Natural killer cell (primary cell): ENCODE data around the gene KCNF1. TPM values are rescaled to one million over a fixed set of nuclear protein-coding genes. Genes with fewer than 3 reads are reported as not detected.

ENCODE experiments used
- ATAC-seq, 3 donors: fragments of 150-1000 bp in 2 of 3; fragments of 200-7000 bp in 1 of 3; cut with Tn5 transposase; 1 replicate in 1 of 3; 2 replicates in 2 of 3; pipeline ENCODE4 v1.10.0; 2021; ENCODE audit warnings: mild to moderate bottlenecking in 2 of 3, moderate library complexity in 2 of 3
- DNase-seq, 2 donors: peaks; one replicate each; pipeline versions ENCODE4 v3.0.0 to v3.0.0-alpha.2; 2013 to 2021; ENCODE audit warnings: mixed read lengths in 1 of 2
- H3K27ac ChIP-seq: one replicate; pipeline ENCODE4 v1.5.1; 2013; ENCODE audit warnings: mild to moderate bottlenecking, low read length
- H3K27me3 ChIP-seq: one replicate; pipeline ENCODE4 v1.6.1; 2013; ENCODE audit warnings: low read length; ENCODE audit not compliant: control insufficient read depth, insufficient read depth
- H3K36me3 ChIP-seq: one replicate; pipeline ENCODE4 v1.6.1; 2013; ENCODE audit warnings: low read length; ENCODE audit not compliant: control insufficient read depth, insufficient read depth
- H3K4me1 ChIP-seq: one replicate; pipeline ENCODE4 v1.6.1; 2013; ENCODE audit warnings: low read length; ENCODE audit not compliant: control insufficient read depth, insufficient read depth
- H3K4me3 ChIP-seq: one replicate; pipeline ENCODE4 v1.5.1; 2013; ENCODE audit warnings: low read length
- H3K9me3 ChIP-seq: one replicate; pipeline ENCODE4 v1.6.1; 2013; ENCODE audit warnings: low read length; ENCODE audit not compliant: control insufficient read depth, insufficient read depth
- H3K27ac Mint-ChIP-seq, 2 donors: one replicate each; pipeline ENCODE4 v1.8.0; 2022; ENCODE audit warnings: mild to moderate bottlenecking in 2 of 2, mixed read lengths in 2 of 2, moderate library complexity in 1 of 2
- H3K27me3 Mint-ChIP-seq, 2 donors: one replicate each; pipeline ENCODE4 v1.8.0; 2022; ENCODE audit warnings: low read depth in 2 of 2, mixed read lengths in 2 of 2
- H3K36me3 Mint-ChIP-seq: one replicate; pipeline ENCODE4 v1.8.0; 2022; ENCODE audit warnings: mixed read lengths
- H3K4me1 Mint-ChIP-seq, 2 donors: one replicate each; pipeline ENCODE4 v1.8.0; 2022; ENCODE audit warnings: mixed read lengths in 2 of 2
- H3K4me3 Mint-ChIP-seq: one replicate; pipeline ENCODE4 v1.8.0; 2022; ENCODE audit warnings: mild to moderate bottlenecking, moderate library complexity, mixed read lengths
- H3K9me3 Mint-ChIP-seq, 2 donors: one replicate each; pipeline ENCODE4 v1.8.0; 2022; ENCODE audit warnings: mixed read lengths in 2 of 2
- WGBS: methylation state at CpG from one replicate; pipeline ENCODE4 v1.1.7; 2013; ENCODE audit warnings: missing lambda C conversion rate; ENCODE audit not compliant: insufficient coverage; 5-methylcytosine and 5-hydroxymethylcytosine counted together
- intact Hi-C: fragments of 100-400 bp; cut with micrococcal nuclease; formaldehyde crosslinking; loops from one replicate; pipeline ENCODE4 v1.14.2; 2022
- total RNA-seq, 4 donors: library from RNA; stranded (reverse); fragments of 120-200 nt in 1 of 4; gene quantifications; one replicate each; pipeline versions ENCODE4 v1.2.3 to v1.2.4, GENCODE V29; 2013 to 2022
- TF ChIP-seq, protein P1 (sequence below): fragments of 200-600 bp; IDR thresholded peaks from one replicate; pipeline ENCODE4 v1.8.0; 2022; ENCODE audit warnings: antibody characterized with exemption

KCNF1 gene, protein sequence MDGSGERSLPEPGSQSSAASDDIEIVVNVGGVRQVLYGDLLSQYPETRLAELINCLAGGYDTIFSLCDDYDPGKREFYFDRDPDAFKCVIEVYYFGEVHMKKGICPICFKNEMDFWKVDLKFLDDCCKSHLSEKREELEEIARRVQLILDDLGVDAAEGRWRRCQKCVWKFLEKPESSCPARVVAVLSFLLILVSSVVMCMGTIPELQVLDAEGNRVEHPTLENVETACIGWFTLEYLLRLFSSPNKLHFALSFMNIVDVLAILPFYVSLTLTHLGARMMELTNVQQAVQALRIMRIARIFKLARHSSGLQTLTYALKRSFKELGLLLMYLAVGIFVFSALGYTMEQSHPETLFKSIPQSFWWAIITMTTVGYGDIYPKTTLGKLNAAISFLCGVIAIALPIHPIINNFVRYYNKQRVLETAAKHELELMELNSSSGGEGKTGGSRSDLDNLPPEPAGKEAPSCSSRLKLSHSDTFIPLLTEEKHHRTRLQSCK
- not detected for total RNA-seq
- total RNA-seq (2013) = not detected

DNA sequence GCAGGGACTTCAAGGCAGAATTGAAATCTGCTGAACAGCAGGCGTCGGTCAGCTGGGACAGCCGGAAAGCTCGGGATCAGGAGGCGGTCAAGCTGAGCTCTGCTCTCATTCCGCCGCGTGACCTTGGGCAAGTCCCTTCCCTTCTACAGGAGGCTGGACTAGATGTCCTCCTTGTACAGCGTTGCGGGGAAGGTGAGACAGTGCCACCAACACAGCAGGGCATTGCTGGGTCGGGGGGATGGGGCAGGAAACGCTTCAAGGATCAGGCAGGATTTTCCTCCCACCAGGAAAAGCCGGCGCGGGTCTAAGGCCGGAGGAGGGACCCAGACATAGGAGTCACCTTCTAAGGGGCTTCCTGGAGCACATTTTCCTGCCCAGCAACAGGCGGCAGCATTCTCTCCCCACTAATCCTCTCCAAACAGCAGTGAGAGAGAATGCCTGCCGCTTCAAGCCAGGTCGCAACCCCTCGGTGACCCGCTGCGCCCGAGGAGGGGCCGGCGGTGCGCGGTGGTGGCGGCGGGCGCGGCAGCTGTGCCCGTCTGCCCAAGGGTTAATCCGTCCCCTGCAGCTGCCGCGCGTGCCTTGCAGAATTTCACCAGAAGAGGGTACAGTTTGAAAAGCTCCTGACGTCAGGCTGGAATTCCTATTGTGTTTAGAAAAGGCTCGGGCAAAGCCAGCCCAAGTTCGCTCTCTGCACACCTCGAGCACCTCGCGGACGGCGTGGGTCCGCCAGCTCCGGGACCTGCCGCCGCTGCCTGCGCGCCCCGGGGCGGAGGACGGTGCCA, at the start of gene KCNF1:
TSS of gene KCNF1 (plus strand) at position 644 of the 785 bp plus-strand sequence. CDS start 493 bp downstream, outside the sequence.
- no peaks in the 10 kb centered on the region for H3K4me1 Mint-ChIP-seq
- TF ChIP-seq, protein P1, sequence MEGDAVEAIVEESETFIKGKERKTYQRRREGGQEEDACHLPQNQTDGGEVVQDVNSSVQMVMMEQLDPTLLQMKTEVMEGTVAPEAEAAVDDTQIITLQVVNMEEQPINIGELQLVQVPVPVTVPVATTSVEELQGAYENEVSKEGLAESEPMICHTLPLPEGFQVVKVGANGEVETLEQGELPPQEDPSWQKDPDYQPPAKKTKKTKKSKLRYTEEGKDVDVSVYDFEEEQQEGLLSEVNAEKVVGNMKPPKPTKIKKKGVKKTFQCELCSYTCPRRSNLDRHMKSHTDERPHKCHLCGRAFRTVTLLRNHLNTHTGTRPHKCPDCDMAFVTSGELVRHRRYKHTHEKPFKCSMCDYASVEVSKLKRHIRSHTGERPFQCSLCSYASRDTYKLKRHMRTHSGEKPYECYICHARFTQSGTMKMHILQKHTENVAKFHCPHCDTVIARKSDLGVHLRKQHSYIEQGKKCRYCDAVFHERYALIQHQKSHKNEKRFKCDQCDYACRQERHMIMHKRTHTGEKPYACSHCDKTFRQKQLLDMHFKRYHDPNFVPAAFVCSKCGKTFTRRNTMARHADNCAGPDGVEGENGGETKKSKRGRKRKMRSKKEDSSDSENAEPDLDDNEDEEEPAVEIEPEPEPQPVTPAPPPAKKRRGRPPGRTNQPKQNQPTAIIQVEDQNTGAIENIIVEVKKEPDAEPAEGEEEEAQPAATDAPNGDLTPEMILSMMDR = no peak
- Histone ChIP-seq H3K27ac (no peak within 1 kb of the TSS), H3K4me3 (no peak within 1 kb of the TSS), H3K9me3 (no peaks in the 10 kb centered on the region), H3K36me3 (no peaks in the 10 kb centered on the region), H3K4me1 (no peaks in the 10 kb centered on the region), H3K27me3 (peaks cover 8% of the 10 kb centered on the region)
- no peak within 1 kb of the TSS for H3K27ac Mint-ChIP-seq
- no peaks in the 10 kb centered on the region for H3K36me3 Mint-ChIP-seq
- no peak within 1 kb of the TSS for H3K4me3 Mint-ChIP-seq
- H3K27me3 Mint-ChIP-seq = peaks cover 37 to 50% of the 10 kb centered on the region in 2 donors
- H3K9me3 Mint-ChIP-seq = no peaks in the 10 kb centered on the region
- intact Hi-C loops = no loop called here
- DNase-seq = no peak
- no peak for ATAC-seq
- WGBS = 13% methylated on average over 53 of the region's 53 CpGs

DNA sequence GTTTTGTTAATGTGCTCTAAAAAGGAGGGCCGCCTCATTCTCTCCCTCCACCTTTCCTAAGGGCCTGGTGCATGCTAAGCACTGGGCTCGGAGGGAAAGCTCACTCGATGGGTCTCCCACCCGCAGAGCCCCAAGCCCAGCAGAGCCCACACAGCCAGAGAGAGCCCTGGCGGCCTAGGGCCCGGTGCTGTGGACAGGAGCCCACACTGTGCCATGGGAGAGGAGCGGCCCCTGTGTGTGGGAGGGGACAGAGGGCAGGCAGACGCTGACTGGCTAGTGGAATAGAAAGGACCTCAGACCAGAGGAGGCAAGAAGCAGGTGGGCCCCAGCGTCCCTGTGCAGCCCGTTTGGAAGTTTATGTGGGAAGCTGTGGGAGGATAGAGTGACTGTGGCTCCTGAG, 49.4 kb upstream of the KCNF1 start:
- Mint-ChIP-seq H3K4me1 (peaks cover 41 to 52% of the 10 kb centered on the region in 2 donors), H3K27me3 (peaks cover 0 to 3% of the 10 kb centered on the region in 2 donors), H3K9me3 (no peaks in the 10 kb centered on the region), H3K36me3 (no peaks in the 10 kb centered on the region), H3K4me3 (peak overlapping the region; percentile 71), H3K27ac (peak overlapping the region in 1 of 2 donors; percentile 85)
- H3K4me3 ChIP-seq = no peak overlapping the region
- ATAC-seq (no peak), DNase-seq (no peak)
- TF ChIP-seq, protein P1 = no peak
- H3K36me3 ChIP-seq = no peaks in the 10 kb centered on the region
- no peak overlapping the region for H3K27ac ChIP-seq
- intact Hi-C loops = no loop called here
- no peaks in the 10 kb centered on the region for H3K27me3 ChIP-seq
- peaks cover 56% of the 10 kb centered on the region for H3K4me1 ChIP-seq
- WGBS = 96% methylated on average over 10 of the region's 10 CpGs
- H3K9me3 ChIP-seq = no peaks in the 10 kb centered on the region

DNA sequence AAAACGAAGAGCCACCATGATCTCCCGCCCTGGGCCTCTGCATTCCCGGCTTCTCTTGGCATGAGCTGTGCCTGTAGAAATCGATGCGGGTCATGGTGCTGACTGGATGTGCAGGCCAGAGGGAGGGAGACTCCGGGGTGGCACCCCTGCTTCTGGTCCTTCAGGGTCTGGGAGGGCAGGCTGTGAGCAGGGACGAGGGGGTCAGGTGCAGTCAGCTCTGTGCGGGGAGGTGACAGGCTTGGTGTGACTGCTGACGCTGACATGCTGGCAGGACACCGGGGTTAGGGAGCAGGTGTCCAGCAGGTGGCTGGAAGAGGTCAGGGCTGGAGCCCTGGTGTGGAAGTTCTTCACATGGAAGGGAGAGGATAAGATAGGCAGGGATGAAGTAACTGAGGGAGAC, 48.7 kb upstream of the KCNF1 start:
- 93% methylated on average over 10 of the region's 10 CpGs for WGBS
- H3K4me3 Mint-ChIP-seq = peak overlapping the region; percentile 71
- peaks cover 41 to 52% of the 10 kb centered on the region in 2 donors for H3K4me1 Mint-ChIP-seq
- no peak for ATAC-seq
- Histone ChIP-seq H3K36me3 (no peaks in the 10 kb centered on the region), H3K27ac (no peak overlapping the region), H3K4me3 (no peak overlapping the region), H3K4me1 (peaks cover 56% of the 10 kb centered on the region), H3K27me3 (no peaks in the 10 kb centered on the region), H3K9me3 (no peaks in the 10 kb centered on the region)
- peak overlapping the region in 1 of 2 donors; percentile 85 for H3K27ac Mint-ChIP-seq
- intact Hi-C loops = no loop called here
- H3K27me3 Mint-ChIP-seq = no peaks in the 10 kb centered on the region
- H3K9me3 Mint-ChIP-seq = no peaks in the 10 kb centered on the region
- TF ChIP-seq, protein P1 = no peak
- H3K36me3 Mint-ChIP-seq = no peaks in the 10 kb centered on the region
- DNase-seq = no peak
